SU-DHL-6 (cell line): ENCODE results near the gene MED12L.

Experiments used
- EZH2phosphoT487 ChIP-seq: fragments of 200-600 bp; sonication (generic), shearing (Covaris generic); conservative IDR thresholded peaks from 2 replicates; pipeline ENCODE4 v1.6.1; 2018; ENCODE audit warnings: mild to moderate bottlenecking, antibody characterized with exemption, low read length, moderate library complexity, mixed read lengths
- TF ChIP-seq, protein P1 (sequence below): fragments of 200-600 bp; sonication (generic); IDR thresholded peaks from one replicate; pipeline ENCODE4 v1.5.1; 2017; ENCODE audit warnings: antibody characterized with exemption, mild to moderate bottlenecking, low read length, moderate library complexity; ENCODE audit not compliant: insufficient read depth, poor library complexity, severe bottlenecking

DNA sequence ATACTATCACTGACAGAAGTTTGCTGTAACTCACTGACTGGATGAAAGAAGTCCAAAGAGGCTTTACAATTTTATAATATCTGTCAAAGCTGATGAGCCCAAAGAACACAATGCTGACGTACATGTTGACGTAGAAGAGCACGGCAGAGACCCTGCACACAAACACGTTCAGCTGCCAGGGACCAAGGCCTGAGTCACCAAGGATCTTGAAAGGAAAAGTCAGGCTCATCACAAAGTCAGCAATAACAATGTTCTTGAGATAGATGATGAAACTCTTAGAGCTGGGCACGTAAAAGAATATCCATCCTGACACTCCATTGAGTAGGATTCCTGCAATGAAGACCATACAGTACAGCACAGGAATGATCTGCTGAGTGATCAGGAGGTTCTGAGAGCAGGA lies 128.4 kb downstream of the MED12L start:
- TF ChIP-seq, protein P1, sequence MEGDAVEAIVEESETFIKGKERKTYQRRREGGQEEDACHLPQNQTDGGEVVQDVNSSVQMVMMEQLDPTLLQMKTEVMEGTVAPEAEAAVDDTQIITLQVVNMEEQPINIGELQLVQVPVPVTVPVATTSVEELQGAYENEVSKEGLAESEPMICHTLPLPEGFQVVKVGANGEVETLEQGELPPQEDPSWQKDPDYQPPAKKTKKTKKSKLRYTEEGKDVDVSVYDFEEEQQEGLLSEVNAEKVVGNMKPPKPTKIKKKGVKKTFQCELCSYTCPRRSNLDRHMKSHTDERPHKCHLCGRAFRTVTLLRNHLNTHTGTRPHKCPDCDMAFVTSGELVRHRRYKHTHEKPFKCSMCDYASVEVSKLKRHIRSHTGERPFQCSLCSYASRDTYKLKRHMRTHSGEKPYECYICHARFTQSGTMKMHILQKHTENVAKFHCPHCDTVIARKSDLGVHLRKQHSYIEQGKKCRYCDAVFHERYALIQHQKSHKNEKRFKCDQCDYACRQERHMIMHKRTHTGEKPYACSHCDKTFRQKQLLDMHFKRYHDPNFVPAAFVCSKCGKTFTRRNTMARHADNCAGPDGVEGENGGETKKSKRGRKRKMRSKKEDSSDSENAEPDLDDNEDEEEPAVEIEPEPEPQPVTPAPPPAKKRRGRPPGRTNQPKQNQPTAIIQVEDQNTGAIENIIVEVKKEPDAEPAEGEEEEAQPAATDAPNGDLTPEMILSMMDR: no peak
- no peak for TF ChIP-seq EZH2phosphoT487
